ENCODE results near the gene ALPK1. TPM values are rescaled to one million over a fixed set of nuclear protein-coding genes. Genes with fewer than 3 reads are reported as not detected.
A peak's percentile ranks its signal among the peaks of the same experiment; 100 is the strongest.

Gene ALPK1
- total and polyA plus RNA-seq, 11 donors: 1.3 to 21.7 (median 3.2) TPM

GRCh38 chr4:112361181-112361791 lies 64.1 kb downstream of the ALPK1 start:
- Histone ChIP-seq H3K9me3 (peaks cover 0 to 35% (median 14%) of the 10 kb centered on the region in 12 donors), H3K36me3 (no peaks in the 10 kb centered on the region), H3K4me3 (no peak overlapping the region), H3K27ac (no peak overlapping the region), H3K27me3 (no peaks in the 10 kb centered on the region), H3K4me1 (no peaks in the 10 kb centered on the region)
- DNase-seq (peak in 1 of 5 donors; percentile 43), ATAC-seq (peak in 2 of 4 donors; percentile 29 to 66)
- intact Hi-C loops (cut with DNase I): no loop called here
- TF ChIP-seq POLR2A (IDR thresholded peaks at IDR 0.05) (no peak), CTCF (IDR thresholded peaks at IDR 0.05) (no peak)
- 50 to 63% (median 60%) methylated on average over 6 of the region's 6 CpGs for WGBS, 4 donors

GRCh38 chr4:112370466-112370865 lies 73.3 kb downstream of the ALPK1 start:
- no peak overlapping the region for H3K4me3 ChIP-seq
- DNase-seq: no peak
- intact Hi-C loops (cut with DNase I): loop anchor here in 1 of 10 donors (1.0 kb wide), 1 partner anchor 21 kb away; no protein-coding TSS in a partner anchor
- H3K4me1 ChIP-seq: no peaks in the 10 kb centered on the region
- WGBS, 4 donors: 76 to 84% (median 79%) methylated on average over 1 of the region's 1 CpG
- TF ChIP-seq POLR2A (IDR thresholded peaks at IDR 0.05): no peak
- TF ChIP-seq CTCF (IDR thresholded peaks at IDR 0.05): no peak
- no peak for ATAC-seq
- H3K27me3 ChIP-seq: no peaks in the 10 kb centered on the region
- peaks cover 0 to 38% (median 9%) of the 10 kb centered on the region in 12 donors for H3K9me3 ChIP-seq
- no peak overlapping the region for H3K27ac ChIP-seq
- H3K36me3 ChIP-seq: no peaks in the 10 kb centered on the region

- no peaks in the 10 kb centered on the region for H3K27me3 ChIP-seq
- no peak overlapping the region for H3K4me3 ChIP-seq
- DNase-seq (no peak), ATAC-seq (no peak)
- no peak overlapping the region for H3K27ac ChIP-seq
- H3K9me3 ChIP-seq: peaks cover 0 to 32% (median 8%) of the 10 kb centered on the region in 12 donors
- 86 to 93% (median 90%) methylated on average over 3 of the region's 3 CpGs for WGBS, 4 donors
- TF ChIP-seq POLR2A (IDR thresholded peaks at IDR 0.05) (no peak), CTCF (IDR thresholded peaks at IDR 0.05) (no peak)
- H3K36me3 ChIP-seq: no peaks in the 10 kb centered on the region
- H3K4me1 ChIP-seq: no peaks in the 10 kb centered on the region
- intact Hi-C loops (cut with DNase I): no loop called here
Observed at GRCh38 chr4:112371361-112371760, 74.2 kb downstream of the ALPK1 start.

- Histone ChIP-seq H3K9me3 (peaks cover 0 to 8% (median 0%) of the 10 kb centered on the region in 12 donors), H3K27me3 (peaks cover 0 to 4% (median 0%) of the 10 kb centered on the region in 9 donors), H3K4me3 (no peak overlapping the region), H3K27ac (no peak overlapping the region), H3K4me1 (peaks cover 0 to 6% (median 0%) of the 10 kb centered on the region in 12 donors), H3K36me3 (peaks cover 0 to 26% (median 6%) of the 10 kb centered on the region in 9 donors)
- intact Hi-C loops (cut with DNase I): no loop called here
- DNase-seq (no peak), ATAC-seq (no peak)
- WGBS, 4 donors: 84 to 88% (median 85%) methylated on average over 2 of the region's 2 CpGs
- no peak for TF ChIP-seq CTCF (IDR thresholded peaks at IDR 0.05)
- no peak for TF ChIP-seq POLR2A (IDR thresholded peaks at IDR 0.05)
Observed at GRCh38 chr4:112374850-112375249, 77.7 kb downstream of the ALPK1 start.
